Measurements from ENCODE around the gene JADE1. TPM values are rescaled to one million over a fixed set of nuclear protein-coding genes. Genes with fewer than 3 reads are reported as not detected.

JADE1 gene
- total and polyA plus RNA-seq, 4 donors, result 5.0 to 17.6 (median 10.5) TPM

DNA sequence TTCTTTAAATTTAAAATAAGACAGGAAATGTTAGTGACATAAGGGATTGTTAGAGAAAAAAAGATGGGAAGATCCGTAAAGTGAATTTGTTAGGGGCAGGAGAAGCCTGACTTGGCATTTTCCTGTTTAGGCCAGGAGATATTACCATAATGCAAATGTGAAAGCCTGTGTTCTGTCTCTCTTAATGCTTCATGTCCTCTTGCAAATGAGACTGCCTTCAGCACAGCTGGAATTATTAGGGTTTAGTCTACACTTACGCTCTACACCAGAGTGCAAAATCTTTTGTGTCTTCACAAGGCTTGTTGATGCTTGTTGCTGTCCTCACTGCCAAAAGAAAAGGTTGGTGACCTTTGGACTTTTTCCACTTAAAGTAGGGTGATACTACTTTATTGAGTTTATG, 56.8 kb downstream of the JADE1 start:
- Histone ChIP-seq H3K9ac (ENCODE audit: low read depth in 1 of 2, low read length in 2 of 2) (no peak overlapping the region), H3K27me3 (ENCODE audit: control insufficient read depth in 4 of 4, insufficient read depth in 4 of 4, low read length in 3 of 4) (no peaks in the 10 kb centered on the region), H3K36me3 (ENCODE audit: control insufficient read depth in 4 of 4, insufficient read depth in 3 of 4, low read depth in 1 of 4, low read length in 3 of 4) (peaks cover 6 to 38% (median 21%) of the 10 kb centered on the region in 4 donors), H3K9me3 (ENCODE audit: control insufficient read depth in 4 of 4, low read length in 3 of 4) (no peaks in the 10 kb centered on the region), H3K4me1 (ENCODE audit: control insufficient read depth in 4 of 4, insufficient read depth in 4 of 4, low read length in 3 of 4) (peaks cover 0 to 8% (median 3%) of the 10 kb centered on the region in 4 donors), H3K27ac (ENCODE audit: low read depth in 1 of 2, low read length in 2 of 2) (no peak overlapping the region), H3K4me3 (ENCODE audit: low read depth in 1 of 3, low read length in 3 of 3) (no peak overlapping the region)
- TF ChIP-seq HNF4G (IDR thresholded peaks at IDR 0.05) (no peak), EGR1 (IDR thresholded peaks at IDR 0.05; ENCODE audit: low read depth in 2 of 2) (no peak)
- WGBS, result 96% methylated on average over 2 of the region's 2 CpGs
- no peak for DNase-seq (ENCODE audit: low spot score)

DNA sequence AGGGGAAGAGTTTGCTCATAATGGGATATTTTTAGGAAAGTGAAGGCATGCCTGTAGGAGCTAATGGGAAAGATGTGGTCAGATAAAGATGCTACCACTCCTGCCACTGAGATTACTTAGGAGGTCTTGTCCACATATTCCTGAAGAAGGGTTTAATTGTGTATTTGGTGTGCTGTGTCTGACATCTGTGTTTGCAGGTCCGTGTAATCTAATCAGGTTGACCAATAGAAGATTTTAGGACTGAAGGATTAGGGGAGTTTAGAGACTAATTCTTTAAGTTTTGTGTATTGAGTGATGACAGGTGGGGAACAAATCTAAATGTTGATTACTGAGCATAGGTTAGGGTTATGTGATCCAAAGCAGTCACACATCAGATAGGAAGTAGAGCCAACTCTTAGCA, 57.2 kb downstream of the JADE1 start:
- H3K27ac ChIP-seq (ENCODE audit: low read depth in 1 of 2, low read length in 2 of 2), result no peak overlapping the region

More for the DNA sequence above, 57.2 kb downstream of the JADE1 start:
- DNase-seq (ENCODE audit: low spot score), result no peak
- H3K9ac ChIP-seq (ENCODE audit: low read depth in 1 of 2, low read length in 2 of 2), result no peak overlapping the region
- peaks cover 6 to 38% (median 22%) of the 10 kb centered on the region in 4 donors for H3K36me3 ChIP-seq (ENCODE audit: control insufficient read depth in 4 of 4, insufficient read depth in 3 of 4, low read depth in 1 of 4, low read length in 3 of 4)
- peaks cover 0 to 8% (median 3%) of the 10 kb centered on the region in 4 donors for H3K4me1 ChIP-seq (ENCODE audit: control insufficient read depth in 4 of 4, insufficient read depth in 4 of 4, low read length in 3 of 4)
- no peaks in the 10 kb centered on the region for H3K27me3 ChIP-seq (ENCODE audit: control insufficient read depth in 4 of 4, insufficient read depth in 4 of 4, low read length in 3 of 4)
- H3K4me3 ChIP-seq (ENCODE audit: low read depth in 1 of 3, low read length in 3 of 3), result no peak overlapping the region
- no peaks in the 10 kb centered on the region for H3K9me3 ChIP-seq (ENCODE audit: control insufficient read depth in 4 of 4, low read length in 3 of 4)
- WGBS, result 90% methylated on average over 1 of the region's 1 CpG
- TF ChIP-seq, protein P1, sequence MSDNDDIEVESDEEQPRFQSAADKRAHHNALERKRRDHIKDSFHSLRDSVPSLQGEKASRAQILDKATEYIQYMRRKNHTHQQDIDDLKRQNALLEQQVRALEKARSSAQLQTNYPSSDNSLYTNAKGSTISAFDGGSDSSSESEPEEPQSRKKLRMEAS (IDR thresholded peaks at IDR 0.05), result no peak
- TF ChIP-seq ZBTB33 (IDR thresholded peaks at IDR 0.05) (no peak), HNF4A (conservative IDR thresholded peaks at IDR 0.05) (no peak), EGR1 (IDR thresholded peaks at IDR 0.05; ENCODE audit: low read depth in 2 of 2) (no peak), GABPA (IDR thresholded peaks at IDR 0.05 in 1 of 2, conservative IDR thresholded peaks at IDR 0.05 in 1 of 2) (no peak), NR2F2 (IDR thresholded peaks at IDR 0.05) (no peak), SP1 (IDR thresholded peaks at IDR 0.05) (no peak), FOXA1 (IDR thresholded peaks at IDR 0.05) (no peak), YY1 (IDR thresholded peaks at IDR 0.05) (no peak), ATF3 (IDR thresholded peaks at IDR 0.05) (no peak), TAF1 (conservative IDR thresholded peaks at IDR 0.05) (no peak), FOXA2 (IDR thresholded peaks at IDR 0.05) (no peak), HNF4G (IDR thresholded peaks at IDR 0.05) (no peak)
- TF ChIP-seq, protein P2, sequence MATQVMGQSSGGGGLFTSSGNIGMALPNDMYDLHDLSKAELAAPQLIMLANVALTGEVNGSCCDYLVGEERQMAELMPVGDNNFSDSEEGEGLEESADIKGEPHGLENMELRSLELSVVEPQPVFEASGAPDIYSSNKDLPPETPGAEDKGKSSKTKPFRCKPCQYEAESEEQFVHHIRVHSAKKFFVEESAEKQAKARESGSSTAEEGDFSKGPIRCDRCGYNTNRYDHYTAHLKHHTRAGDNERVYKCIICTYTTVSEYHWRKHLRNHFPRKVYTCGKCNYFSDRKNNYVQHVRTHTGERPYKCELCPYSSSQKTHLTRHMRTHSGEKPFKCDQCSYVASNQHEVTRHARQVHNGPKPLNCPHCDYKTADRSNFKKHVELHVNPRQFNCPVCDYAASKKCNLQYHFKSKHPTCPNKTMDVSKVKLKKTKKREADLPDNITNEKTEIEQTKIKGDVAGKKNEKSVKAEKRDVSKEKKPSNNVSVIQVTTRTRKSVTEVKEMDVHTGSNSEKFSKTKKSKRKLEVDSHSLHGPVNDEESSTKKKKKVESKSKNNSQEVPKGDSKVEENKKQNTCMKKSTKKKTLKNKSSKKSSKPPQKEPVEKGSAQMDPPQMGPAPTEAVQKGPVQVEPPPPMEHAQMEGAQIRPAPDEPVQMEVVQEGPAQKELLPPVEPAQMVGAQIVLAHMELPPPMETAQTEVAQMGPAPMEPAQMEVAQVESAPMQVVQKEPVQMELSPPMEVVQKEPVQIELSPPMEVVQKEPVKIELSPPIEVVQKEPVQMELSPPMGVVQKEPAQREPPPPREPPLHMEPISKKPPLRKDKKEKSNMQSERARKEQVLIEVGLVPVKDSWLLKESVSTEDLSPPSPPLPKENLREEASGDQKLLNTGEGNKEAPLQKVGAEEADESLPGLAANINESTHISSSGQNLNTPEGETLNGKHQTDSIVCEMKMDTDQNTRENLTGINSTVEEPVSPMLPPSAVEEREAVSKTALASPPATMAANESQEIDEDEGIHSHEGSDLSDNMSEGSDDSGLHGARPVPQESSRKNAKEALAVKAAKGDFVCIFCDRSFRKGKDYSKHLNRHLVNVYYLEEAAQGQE (IDR thresholded peaks at IDR 0.05), result no peak
- TF ChIP-seq, protein P3, sequence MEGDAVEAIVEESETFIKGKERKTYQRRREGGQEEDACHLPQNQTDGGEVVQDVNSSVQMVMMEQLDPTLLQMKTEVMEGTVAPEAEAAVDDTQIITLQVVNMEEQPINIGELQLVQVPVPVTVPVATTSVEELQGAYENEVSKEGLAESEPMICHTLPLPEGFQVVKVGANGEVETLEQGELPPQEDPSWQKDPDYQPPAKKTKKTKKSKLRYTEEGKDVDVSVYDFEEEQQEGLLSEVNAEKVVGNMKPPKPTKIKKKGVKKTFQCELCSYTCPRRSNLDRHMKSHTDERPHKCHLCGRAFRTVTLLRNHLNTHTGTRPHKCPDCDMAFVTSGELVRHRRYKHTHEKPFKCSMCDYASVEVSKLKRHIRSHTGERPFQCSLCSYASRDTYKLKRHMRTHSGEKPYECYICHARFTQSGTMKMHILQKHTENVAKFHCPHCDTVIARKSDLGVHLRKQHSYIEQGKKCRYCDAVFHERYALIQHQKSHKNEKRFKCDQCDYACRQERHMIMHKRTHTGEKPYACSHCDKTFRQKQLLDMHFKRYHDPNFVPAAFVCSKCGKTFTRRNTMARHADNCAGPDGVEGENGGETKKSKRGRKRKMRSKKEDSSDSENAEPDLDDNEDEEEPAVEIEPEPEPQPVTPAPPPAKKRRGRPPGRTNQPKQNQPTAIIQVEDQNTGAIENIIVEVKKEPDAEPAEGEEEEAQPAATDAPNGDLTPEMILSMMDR (IDR thresholded peaks at IDR 0.05; ENCODE audit: low read depth, low read length, missing input control), result no peak
